ENCODE data around the gene HBZ. TPM values are rescaled to one million over a fixed set of nuclear protein-coding genes. Genes with fewer than 3 reads are reported as not detected.

Gene HBZ
- polyA plus RNA-seq, 1 donor: 0.30 TPM

Other genes with a start within 250 kb of the HBZ start
- 14.3 TPM for gene POLR3K, start 99.0 kb upstream of the HBZ start, polyA plus RNA-seq (ENCODE audit: insufficient read length)
- 40.6 TPM for gene SNRNP25, start 98.8 kb upstream of the HBZ start, polyA plus RNA-seq (ENCODE audit: insufficient read length)
- gene RHBDF1, start 80.0 kb upstream of the HBZ start, polyA plus RNA-seq (ENCODE audit: insufficient read length): 26.3 TPM
- gene MPG, start 74.4 kb upstream of the HBZ start, polyA plus RNA-seq (ENCODE audit: insufficient read length): 14.2 TPM
- 33.5 TPM for gene NPRL3, start 14.0 kb upstream of the HBZ start, polyA plus RNA-seq (ENCODE audit: insufficient read length)
- gene HBM, start 13.3 kb downstream of the HBZ start, polyA plus RNA-seq (ENCODE audit: insufficient read length): 1.8 TPM
- gene HBA2, start 20.2 kb downstream of the HBZ start, polyA plus RNA-seq (ENCODE audit: insufficient read length): 570 TPM
- 394 TPM for gene HBA1, start 24.0 kb downstream of the HBZ start, polyA plus RNA-seq (ENCODE audit: insufficient read length)
- not detected for gene HBQ1, start 27.8 kb downstream of the HBZ start, polyA plus RNA-seq (ENCODE audit: insufficient read length)
- 168 TPM for gene LUC7L, start 76.8 kb downstream of the HBZ start, polyA plus RNA-seq (ENCODE audit: insufficient read length)
- 74.8 TPM for gene FAM234A, start 82.2 kb downstream of the HBZ start, polyA plus RNA-seq (ENCODE audit: insufficient read length)
- 1.4 TPM for gene RGS11, start 123.3 kb downstream of the HBZ start, polyA plus RNA-seq (ENCODE audit: insufficient read length)
- 3.6 TPM for gene ARHGDIG, start 127.9 kb downstream of the HBZ start, polyA plus RNA-seq (ENCODE audit: insufficient read length)
- gene PDIA2, start 130.5 kb downstream of the HBZ start, polyA plus RNA-seq (ENCODE audit: insufficient read length): 2.4 TPM
- gene AXIN1, start 200.1 kb downstream of the HBZ start, polyA plus RNA-seq (ENCODE audit: insufficient read length): 14.7 TPM
- gene MRPL28, start 217.9 kb downstream of the HBZ start, polyA plus RNA-seq (ENCODE audit: insufficient read length): 52.8 TPM
- gene PGAP6, start 229.3 kb downstream of the HBZ start, polyA plus RNA-seq (ENCODE audit: insufficient read length): 56.1 TPM
- gene NME4, start 244.6 kb downstream of the HBZ start, polyA plus RNA-seq (ENCODE audit: insufficient read length): 106 TPM
- 20.1 TPM for gene DECR2, start 249.2 kb downstream of the HBZ start, polyA plus RNA-seq (ENCODE audit: insufficient read length)